Measurements from ENCODE around the gene PAK1IP1. TPM values are rescaled to one million over a fixed set of nuclear protein-coding genes. Genes with fewer than 3 reads are reported as not detected.

The PAK1IP1 gene
- total and polyA plus RNA-seq, 4 donors = 6.1 to 16.9 (median 11.0) TPM

DNA sequence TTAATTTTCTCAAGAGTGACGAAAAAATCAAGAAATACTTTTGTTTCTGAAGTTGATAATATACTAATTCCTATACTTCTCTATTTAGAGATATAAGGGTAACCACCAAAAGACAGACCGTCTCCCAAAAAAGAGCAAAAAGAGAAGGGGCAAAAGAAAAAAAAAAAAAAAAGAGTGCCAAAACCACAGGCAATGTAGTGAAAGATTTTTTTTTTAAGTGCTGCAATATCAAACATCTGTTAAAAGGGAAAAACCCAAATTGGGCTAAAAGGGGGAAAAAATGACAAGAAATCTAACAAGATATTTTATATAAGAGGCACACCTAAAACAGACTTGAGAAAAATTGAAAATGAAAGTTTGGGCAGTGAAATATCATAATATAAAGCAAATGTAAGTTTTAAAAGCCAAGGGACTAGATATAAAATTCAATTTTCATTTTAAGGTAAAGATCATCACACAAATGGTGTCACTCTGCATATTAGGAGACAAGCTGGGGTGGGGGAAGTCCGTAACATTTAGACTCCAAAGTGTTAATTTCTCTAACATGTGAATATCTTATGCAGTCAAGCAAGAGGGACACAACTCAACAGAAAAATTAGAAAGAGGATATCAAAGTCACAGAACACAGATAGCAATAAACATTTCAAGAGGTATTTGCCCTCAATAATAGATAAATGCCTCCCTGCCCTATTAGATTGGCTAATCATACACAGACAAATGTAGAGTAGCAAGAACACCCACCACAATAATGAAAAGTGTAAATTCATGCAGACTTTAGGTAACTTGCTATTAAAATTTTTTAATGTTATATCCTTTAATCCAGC is 9.5 kb upstream of the PAK1IP1 start:
- Histone ChIP-seq H3K27me3 (ENCODE audit: control insufficient read depth in 3 of 3, insufficient read depth in 3 of 3, low read length in 2 of 3) (no peaks in the 10 kb centered on the region), H3K36me3 (ENCODE audit: control insufficient read depth in 4 of 4, insufficient read depth in 4 of 4, low read length in 4 of 4) (no peaks in the 10 kb centered on the region), H3K4me3 (no peak overlapping the region), H3K27ac (ENCODE audit: low read depth in 1 of 2, low read length in 1 of 2) (no peak overlapping the region), H3K9me3 (ENCODE audit: control insufficient read depth in 4 of 4, insufficient read depth in 3 of 4, low read length in 3 of 4) (no peaks in the 10 kb centered on the region), H3K9ac (ENCODE audit: insufficient read depth in 1 of 2, low read length in 2 of 2) (no peak overlapping the region), H3K4me1 (ENCODE audit: control insufficient read depth in 5 of 5, insufficient read depth in 5 of 5, low read length in 5 of 5) (peaks cover 0 to 10% (median 0%) of the 10 kb centered on the region in 5 donors)
- 49 to 74% methylated on average over 3 of the region's 3 CpGs for WGBS, 2 donors
- DNase-seq (no peak), ATAC-seq (ENCODE audit: insufficient read depth, low FRiP score) (no peak)
- TF ChIP-seq, protein P1, sequence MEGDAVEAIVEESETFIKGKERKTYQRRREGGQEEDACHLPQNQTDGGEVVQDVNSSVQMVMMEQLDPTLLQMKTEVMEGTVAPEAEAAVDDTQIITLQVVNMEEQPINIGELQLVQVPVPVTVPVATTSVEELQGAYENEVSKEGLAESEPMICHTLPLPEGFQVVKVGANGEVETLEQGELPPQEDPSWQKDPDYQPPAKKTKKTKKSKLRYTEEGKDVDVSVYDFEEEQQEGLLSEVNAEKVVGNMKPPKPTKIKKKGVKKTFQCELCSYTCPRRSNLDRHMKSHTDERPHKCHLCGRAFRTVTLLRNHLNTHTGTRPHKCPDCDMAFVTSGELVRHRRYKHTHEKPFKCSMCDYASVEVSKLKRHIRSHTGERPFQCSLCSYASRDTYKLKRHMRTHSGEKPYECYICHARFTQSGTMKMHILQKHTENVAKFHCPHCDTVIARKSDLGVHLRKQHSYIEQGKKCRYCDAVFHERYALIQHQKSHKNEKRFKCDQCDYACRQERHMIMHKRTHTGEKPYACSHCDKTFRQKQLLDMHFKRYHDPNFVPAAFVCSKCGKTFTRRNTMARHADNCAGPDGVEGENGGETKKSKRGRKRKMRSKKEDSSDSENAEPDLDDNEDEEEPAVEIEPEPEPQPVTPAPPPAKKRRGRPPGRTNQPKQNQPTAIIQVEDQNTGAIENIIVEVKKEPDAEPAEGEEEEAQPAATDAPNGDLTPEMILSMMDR (IDR thresholded peaks at IDR 0.05; ENCODE audit: control extremely low read depth, extremely low read depth) = no peak

DNA sequence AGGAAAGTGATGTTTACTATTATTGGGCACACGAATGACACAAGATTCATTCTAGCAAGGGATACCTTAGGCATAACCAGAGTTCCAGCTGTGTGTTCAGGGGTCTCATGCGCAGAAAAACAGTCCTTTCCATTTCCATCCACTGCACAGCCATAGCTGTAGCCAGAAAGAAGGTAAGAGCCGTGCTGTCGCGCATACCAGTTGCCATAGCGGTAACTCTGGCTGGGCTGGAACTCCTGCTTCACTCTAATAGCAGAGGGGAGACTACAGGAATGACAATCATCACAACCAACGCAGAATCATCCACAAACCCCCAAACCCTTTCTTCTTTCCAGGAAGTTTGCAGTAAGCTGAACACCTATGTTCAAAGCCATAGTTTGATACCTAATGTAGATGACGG is 7.9 kb upstream of the PAK1IP1 start:
- Histone ChIP-seq H3K4me3 (no peak overlapping the region), H3K27ac (ENCODE audit: low read depth in 1 of 2, low read length in 1 of 2) (no peak overlapping the region), H3K9ac (ENCODE audit: insufficient read depth in 1 of 2, low read length in 2 of 2) (no peak overlapping the region), H3K36me3 (ENCODE audit: control insufficient read depth in 4 of 4, insufficient read depth in 4 of 4, low read length in 4 of 4) (no peaks in the 10 kb centered on the region), H3K9me3 (ENCODE audit: control insufficient read depth in 4 of 4, insufficient read depth in 3 of 4, low read length in 3 of 4) (no peaks in the 10 kb centered on the region), H3K27me3 (ENCODE audit: control insufficient read depth in 3 of 3, insufficient read depth in 3 of 3, low read length in 2 of 3) (no peaks in the 10 kb centered on the region), H3K4me1 (ENCODE audit: control insufficient read depth in 5 of 5, insufficient read depth in 5 of 5, low read length in 5 of 5) (peaks cover 0 to 10% (median 0%) of the 10 kb centered on the region in 5 donors)
- no peak for DNase-seq
- ATAC-seq (ENCODE audit: insufficient read depth, low FRiP score) = no peak
- 89 to 90% methylated on average over 8 of the region's 8 CpGs for WGBS, 2 donors
- TF ChIP-seq, protein P1 (IDR thresholded peaks at IDR 0.05; ENCODE audit: control extremely low read depth, extremely low read depth) = no peak

DNA sequence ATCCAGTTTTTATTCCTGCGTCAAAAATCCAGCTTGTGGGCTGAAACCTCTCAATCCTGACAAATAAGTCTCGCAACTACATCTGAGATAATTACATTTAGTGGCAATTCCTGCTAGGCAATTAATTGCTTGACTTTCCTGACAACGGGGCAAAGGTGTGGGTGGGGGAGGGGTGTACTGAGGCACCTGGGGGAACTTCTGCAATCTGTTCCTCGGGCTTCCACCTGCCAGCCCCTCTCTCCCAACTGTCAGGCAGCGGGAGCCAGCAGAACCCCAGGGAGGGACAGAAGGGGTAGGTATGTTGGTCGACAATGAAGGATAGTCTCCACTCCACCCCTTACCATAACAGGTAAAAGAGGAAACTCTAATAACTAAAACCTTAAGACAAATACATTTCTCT is 7.2 kb upstream of the PAK1IP1 start:
- peaks cover 0 to 10% (median 0%) of the 10 kb centered on the region in 5 donors for H3K4me1 ChIP-seq (ENCODE audit: control insufficient read depth in 5 of 5, insufficient read depth in 5 of 5, low read length in 5 of 5)
- H3K27ac ChIP-seq (ENCODE audit: low read depth in 1 of 2, low read length in 1 of 2) = no peak overlapping the region
- H3K27me3 ChIP-seq (ENCODE audit: control insufficient read depth in 3 of 3, insufficient read depth in 3 of 3, low read length in 2 of 3) = no peaks in the 10 kb centered on the region
- H3K9me3 ChIP-seq (ENCODE audit: control insufficient read depth in 4 of 4, insufficient read depth in 3 of 4, low read length in 3 of 4) = no peaks in the 10 kb centered on the region
- TF ChIP-seq, protein P1 (IDR thresholded peaks at IDR 0.05; ENCODE audit: control extremely low read depth, extremely low read depth) = no peak
- H3K4me3 ChIP-seq = no peak overlapping the region
- ATAC-seq (ENCODE audit: insufficient read depth, low FRiP score) = no peak
- WGBS, 2 donors = 43 to 45% methylated on average over 6 of the region's 6 CpGs
- DNase-seq = no peak
- H3K9ac ChIP-seq (ENCODE audit: insufficient read depth in 1 of 2, low read length in 2 of 2) = no peak overlapping the region
- H3K36me3 ChIP-seq (ENCODE audit: control insufficient read depth in 4 of 4, insufficient read depth in 4 of 4, low read length in 4 of 4) = no peaks in the 10 kb centered on the region

Measured in lung (tissue), 12 donors.